Limb (tissue), 2 donors: ENCODE results near the gene GNAL.

Experiments used
- DNase-seq, 2 donors: peaks; one replicate each; pipeline ENCODE4 v3.0.0-alpha.2; 2016; ENCODE audit errors: extremely low spot score in 2 of 2

GNAL gene

DNA sequence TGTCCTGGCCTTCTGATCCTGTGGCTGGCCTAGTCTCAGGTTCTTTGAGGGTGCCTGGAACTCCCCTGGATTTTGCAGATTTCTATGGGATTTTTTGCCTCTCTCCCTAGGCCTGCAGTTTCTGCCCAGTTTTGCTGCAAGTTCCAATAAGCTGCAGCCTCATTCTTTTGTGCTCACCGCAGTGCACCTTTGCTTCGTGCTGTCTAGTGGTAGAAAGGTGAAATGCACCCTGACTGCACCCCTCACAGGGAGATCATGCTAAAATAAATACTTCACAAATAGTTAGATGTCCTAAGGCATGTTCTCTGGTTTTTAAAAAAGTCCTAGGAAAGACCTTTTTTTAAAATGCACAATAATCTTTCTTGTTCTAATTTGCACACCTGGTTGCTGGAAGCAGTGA lies 72.5 kb downstream of the GNAL start:
- no peak for DNase-seq

DNA sequence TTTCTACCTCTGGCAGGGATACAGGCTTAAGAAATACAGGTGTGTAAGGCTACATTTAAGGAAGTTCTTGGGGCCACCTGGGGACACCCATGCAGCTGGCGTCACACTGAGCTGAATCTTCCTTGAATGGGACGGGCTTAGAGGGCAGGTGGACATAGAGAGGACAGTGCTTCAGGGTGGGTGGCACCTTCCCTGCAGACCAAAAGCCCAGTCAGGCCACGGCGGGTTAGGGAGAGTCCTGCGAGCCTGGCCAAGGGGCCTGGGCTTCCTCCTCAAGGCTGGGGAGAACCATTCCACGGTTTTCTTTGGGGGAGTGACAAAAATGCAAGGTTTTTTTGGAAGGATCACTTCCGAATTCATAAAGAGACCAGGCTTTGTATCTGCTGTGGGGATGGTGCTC lies 73.4 kb downstream of the GNAL start:
- DNase-seq: no peak

DNA sequence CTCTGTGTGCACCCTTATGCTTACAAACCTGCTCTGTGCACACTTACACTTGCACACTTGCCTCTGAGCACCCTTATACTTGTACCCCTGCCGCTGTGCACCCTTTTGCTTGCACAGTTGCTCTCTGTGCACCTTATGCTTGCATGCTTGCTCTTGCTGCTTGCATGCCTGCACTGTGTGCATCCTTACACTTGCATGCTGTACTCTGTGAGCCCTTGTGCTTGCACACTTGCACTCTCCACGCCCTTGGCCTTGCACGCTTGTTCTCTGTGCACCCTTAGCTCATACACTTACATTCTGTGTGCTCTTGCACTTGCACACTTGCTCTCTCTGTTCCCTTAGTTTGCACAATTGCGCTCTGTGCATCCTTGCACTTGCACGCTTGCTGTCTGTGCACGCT lies 78.3 kb downstream of the GNAL start:
- no peak for DNase-seq

DNA sequence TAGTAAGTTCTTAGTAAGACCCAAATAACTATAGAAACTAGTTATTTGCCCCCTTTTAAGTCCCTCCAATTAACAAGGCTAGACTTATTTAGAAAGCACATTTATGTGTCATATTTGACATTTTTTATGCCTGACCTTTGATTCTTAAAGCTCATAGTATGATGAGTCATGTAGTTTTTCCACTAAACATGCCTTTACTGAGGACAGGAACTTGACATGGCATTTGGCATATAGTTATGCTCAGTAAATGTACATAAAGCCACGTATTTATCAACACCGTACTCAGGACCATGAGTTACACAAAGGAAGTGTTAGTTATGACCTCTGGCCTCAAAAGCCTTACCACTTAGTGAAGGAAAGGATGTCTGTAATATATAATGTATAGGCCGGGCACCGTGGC lies 78.9 kb downstream of the GNAL start:
- no peak for DNase-seq

DNA sequence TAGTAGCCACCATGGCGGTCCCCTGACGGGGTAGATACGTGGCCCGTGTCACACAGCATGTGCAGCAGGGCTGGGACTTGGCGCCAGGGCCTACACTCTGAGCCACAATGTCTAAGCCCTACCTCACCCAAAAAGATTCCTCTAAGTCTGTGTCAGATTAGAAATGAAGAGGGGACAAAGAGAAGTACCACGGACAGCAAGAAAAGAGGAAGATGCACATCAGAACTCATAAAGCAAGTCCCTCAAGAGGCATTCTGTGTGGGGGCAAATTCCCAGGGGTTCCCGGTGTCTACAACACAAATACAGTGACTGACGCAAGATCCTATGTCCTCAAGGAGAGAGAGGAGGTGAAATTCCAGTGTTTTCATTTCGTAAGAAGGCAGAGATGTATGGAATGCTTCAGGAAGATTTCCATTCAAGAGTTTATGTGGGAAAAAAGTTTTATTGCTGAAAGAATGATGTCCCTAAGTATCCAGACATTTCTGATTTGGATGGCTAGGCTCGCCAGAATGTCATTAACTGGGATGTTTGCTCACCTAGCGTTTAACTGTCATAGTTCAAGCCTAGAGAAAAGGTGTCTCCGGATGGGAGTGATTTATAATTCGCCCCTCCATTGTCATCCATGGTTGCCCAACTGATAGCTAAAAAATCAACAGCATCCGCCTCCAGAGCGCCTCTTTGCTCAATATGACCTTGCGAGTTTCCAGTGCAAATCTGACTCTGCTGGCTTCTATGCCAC lies 86.5 kb downstream of the GNAL start:
- no peak for DNase-seq

DNA sequence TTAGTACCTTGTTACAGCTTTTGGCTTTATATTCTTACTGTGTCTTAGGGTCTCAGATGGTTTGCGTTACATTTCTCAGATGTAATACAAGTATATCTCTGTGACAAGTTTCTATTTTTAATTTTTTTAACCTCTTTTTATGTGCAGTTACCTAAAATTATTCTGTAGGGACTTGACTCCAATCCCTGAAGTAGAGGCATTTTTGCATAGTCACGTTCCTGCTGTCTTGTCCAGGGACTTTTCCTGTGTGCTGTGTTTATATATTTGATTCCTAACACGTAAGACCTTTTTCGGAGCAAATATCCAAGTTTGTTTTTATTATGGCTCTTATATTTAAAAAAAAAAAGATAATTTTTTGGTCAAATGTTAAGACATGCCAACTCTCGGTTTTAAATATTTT lies 91.0 kb downstream of the GNAL start:
- DNase-seq: no peak

DNA sequence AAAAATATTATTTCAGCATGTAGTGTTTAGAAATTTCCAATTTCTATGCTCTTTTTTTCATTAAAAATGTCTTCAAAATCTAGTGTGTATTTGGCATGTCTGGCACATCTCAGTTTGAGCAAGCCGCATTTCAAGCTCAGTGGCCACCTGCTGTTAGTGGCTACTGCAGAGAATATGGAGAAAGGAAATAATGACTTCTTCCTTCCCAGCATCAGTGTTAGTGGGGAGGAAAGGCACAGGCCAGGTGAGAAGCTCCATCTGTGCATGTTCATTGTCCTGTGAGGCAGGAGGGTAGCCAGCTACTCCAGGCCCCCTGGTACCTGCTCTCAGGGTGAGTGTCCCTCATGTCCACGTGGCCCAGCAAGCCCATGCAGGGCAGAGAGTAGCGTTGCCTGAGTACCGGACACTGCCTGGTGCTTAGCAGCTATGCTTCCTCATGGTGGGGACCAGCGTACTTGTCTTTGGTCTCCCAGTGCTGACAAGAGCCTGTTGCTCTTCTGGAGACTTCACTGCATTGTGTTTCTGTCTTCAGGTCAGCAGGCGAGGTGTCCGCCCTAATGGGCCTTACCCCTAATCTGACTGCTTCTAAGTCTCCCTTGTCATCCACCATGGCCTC lies 94.8 kb downstream of the GNAL start:
- no peak for DNase-seq

DNA sequence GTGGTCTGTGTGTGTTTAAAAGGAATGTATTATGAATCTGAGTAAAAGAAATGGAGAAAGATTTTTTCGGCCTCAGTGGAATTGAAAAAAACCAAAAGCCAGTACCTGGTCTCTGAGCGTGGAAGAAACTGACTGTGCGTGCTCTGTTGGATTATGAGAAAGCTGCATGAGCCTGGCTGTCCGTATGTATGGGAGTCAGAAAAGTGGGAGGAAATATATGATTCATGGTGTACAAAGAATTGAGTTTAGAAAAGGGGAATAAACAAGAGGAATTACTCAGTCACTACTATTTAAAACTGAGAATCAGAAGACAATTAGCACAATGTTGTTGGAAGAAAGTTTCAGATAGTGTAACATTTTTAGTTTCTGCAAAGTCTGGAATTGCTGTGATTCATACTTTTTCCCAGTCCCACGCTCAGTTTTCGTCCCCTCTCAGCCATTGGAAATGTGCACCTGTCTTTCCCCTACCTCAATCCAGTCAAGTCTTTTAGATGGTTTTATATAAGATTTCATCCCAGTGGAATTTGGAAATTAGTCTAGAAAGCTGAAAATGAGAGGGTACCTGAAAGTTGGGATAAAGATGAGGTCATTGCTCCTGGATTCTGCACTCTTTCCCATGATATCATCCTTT lies 95.7 kb downstream of the GNAL start:
- DNase-seq: no peak

DNA sequence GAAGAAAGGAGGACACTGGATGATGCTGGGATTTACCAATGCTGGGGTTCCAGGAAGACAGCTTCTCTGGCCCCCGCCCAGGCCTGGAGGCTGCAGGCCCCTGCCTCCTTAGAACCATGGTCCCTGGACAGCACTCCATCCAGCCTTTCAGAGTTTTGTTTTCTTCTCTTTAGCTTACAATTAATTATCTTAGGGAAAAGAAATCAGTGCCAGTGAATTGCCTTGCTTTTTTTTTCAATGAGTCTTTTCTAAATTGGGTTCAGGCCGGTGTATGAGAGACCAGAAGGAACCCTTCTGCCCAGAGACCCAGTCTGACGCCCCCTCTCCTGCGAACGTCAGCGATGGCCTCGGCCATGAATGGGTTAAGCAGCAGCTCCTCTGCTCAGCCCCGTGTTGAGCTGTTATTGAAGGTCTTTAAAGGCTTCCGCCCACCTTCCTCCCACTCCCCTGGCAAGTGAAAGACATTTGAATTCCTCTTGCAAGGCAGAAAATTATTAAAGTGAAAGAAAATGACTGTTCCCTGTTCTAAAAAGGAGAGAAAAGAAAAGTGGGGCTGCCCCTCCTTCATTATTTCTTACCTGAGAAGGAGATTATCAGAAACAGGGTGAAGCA lies 96.5 kb downstream of the GNAL start:
- no peak for DNase-seq

DNA sequence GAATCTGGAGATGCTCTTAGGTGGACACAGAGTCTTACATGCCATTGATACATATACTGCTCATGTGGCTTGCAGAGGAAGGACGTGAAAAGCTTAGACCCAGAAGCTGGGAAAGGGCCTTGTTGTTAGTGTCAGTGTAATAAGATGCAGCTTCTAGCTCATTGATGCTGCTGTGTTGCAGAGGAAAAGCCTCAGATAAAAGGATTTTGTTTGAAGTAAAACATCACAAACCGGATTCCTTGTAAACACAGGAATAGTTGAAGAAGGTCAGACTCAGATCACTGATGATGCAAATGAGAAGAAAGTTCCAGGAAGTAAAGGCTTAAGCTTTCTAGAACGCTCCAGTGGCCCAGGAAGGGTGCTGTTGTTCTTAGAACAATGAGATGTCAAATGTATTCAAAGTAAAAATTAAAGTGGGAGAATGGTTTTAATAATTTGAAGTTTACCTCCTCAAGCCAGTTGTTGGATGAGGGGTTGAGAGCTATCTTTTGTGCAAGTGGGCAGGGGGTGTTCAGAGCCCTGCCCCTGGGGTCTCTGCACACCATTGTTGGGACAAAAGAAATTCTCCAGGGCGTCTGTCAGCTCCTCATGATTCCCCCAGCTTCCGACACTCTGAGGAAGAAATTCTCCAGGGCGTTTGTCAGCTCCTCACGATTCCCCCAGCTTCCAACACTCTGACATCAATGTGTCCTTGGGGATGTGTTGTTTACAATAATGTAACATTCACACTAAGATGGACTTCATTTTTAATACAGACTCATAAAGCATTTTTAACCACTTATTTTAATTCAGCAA lies 100.8 kb downstream of the GNAL start:
- DNase-seq: no peak

DNA sequence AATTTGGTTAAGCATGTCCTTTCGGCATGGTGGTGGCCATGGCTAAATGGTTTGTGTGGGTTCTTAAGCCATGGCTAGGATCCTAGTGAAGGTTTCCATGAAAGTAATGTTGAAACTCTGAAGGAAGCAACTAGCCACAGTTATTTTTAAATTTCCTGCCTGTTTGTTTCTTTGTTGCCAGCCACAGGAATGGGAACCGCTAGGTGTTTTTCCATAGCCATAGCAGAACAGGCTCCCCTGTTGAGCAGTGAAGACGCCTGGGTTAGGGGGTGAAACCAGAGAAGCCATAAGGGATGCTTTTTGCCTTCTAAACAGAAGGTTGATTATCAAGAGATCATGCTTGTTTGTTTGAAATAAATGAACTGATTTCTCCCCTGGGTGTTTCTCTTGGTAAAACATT lies 102.1 kb downstream of the GNAL start:
- DNase-seq: no peak

DNA sequence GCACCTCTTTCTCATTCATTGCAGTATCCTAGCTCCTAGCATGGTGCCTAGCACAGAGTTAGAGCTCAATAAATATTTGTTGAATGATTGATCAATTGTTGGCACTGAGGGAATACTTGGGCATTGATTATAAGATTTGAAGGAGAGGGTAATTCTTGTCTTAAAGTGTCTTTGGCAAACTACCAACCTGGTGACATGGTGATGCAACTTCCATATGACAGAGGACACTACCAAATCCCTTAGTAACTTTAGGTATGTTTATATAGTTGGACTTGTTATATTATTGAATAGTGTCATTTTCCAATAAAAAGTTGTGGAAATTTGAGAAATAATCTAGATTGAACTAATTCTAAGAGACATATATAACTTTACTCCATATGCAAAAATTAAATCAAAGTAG lies 103.6 kb downstream of the GNAL start:
- DNase-seq: no peak

DNA sequence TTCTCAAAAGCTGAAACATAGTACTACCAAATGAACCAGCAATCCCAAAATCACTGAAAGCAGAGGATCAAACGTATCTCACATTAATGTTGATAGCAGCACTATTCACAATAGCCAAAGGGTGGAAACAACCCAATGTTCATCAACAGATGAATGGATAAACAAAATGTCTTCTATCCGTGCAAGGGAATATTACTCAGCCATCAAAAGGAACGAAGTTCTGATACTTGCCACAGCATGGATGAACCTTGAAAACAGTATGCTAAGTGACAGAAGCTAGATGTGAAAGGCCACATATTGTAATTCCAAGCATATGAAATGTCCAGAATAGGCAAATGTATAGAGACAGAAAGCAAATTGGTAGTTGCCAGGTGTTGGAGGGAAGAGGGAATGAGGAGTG lies 105.1 kb downstream of the GNAL start:
- no peak for DNase-seq

DNA sequence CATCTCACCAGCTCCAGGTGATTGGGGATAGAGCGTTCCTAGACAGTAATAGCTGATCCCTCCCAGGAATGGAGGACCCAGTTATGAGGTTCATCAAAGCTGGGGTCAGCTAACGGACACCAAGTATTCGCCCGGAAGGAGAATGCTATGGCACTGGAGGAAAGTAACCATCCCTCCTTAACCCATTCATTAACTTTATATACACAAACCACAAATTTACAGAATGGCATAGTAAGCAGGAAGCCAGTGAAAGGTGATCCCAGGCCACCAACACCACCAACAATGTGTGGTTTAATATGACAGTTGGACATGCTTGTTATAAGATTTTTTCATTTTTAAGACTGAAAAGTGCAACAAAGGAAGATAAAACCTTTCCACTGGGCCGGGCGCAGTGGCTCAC lies 106.9 kb downstream of the GNAL start:
- DNase-seq: no peak

DNA sequence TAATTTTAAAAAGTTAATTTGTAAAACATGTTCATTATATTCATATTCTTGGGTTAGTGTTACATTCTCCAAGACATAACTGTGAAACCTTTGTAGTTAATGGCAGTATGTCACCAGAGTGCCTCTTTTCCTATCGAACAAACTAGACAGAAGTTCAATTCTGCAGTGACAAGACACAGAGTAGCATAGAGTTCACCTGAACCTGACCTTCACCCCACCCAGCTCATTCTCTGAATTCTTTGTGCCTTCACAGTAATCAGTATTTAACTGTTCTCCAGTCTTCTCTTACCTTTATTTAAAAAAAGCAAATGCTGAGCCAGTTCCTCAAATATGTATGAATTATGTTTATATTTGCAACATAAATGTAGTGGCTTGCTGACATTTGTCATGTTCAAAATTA lies 109.2 kb downstream of the GNAL start:
- DNase-seq: no peak

DNA sequence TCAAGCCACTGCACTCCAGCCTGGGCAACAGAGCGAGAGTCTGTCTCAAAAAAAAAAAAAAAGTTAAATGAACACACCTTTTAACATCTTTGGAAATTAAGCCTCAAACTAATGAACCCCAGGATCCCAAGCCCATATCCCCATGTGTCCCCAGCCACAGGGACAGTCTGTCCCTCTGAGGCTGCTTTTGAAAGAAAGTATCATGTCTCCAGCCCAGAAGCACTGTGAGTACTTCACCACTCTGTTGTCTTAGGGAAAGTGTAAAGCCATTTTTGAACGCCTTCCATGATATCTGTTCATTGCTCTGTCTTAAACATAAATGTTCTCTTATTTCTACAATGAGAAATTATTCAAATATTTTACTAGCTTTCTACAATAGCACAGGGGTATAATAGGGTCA lies 110.0 kb downstream of the GNAL start:
- DNase-seq: no peak

DNA sequence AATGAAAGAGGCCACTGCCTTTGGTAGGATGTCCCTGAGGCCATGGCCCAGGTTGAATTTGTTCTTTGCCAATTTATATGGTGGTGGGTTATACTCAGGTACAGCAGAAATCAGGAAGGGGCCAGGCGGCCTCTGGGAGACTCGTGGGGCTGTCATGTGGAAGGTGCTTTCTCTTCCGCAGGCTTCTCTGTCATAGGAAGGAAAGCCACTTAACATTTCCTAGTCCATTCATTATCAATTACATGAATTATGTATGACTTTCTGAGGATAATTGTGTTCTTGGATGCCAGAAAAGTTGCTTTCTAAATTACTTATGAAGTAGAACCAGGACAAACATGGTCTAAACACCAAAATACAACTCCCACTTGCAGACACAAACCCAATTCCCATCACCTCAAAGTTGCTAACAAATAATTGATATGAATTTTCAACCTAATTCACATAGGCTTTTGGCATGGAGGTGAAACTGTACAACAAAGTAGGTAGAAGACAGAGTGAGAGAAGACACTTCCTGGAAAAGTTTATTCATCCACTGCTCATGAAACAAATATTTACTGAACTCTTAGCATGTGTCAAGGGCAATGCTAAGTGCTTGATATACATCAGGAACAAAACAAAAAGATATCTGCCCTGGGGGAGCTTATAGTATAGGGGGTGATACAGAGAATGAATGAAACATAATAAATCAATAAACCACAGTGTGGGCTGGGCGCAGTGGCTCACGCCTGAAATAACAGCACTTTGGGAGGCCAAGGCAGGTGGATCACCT lies 111.7 kb downstream of the GNAL start:
- no peak for DNase-seq

DNA sequence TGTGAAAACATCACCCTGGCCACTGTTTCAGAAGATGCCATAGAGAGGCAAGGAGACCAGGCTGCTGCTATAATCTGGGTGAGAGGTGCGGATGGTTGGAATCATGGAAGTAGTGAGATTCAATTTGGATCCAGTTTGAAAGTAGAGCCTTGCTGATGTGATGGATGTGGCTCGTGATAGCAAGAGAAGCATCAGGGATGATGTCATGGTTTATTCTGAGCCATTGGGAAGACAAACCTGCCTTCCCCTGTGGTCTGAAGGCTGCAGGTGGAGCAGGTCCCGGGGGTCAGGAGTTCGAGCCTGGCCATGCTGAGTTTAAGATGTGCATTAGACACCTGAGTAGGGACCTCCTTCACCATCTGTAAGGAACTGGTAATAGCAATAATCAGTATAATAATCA lies 112.5 kb downstream of the GNAL start:
- no peak for DNase-seq

DNA sequence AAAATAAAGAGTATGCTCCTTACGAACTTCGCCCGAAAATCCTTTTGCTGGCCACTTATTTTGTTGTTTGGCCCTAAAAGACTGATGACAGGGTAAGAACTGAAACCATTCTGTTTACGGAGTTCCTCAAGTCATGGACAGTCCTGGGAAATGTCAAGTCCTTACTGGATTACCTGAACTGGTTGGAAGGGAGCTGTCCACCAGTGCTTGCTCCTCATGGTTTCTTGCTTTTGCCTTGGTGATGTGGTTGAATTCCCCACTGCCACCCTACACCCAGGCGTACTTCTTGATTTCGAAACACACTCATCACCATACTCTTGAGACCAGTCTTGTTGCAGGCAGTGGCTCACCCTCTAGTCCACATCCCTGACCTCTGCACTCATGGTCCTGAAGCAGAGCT lies 113.1 kb downstream of the GNAL start:
- DNase-seq: no peak

DNA sequence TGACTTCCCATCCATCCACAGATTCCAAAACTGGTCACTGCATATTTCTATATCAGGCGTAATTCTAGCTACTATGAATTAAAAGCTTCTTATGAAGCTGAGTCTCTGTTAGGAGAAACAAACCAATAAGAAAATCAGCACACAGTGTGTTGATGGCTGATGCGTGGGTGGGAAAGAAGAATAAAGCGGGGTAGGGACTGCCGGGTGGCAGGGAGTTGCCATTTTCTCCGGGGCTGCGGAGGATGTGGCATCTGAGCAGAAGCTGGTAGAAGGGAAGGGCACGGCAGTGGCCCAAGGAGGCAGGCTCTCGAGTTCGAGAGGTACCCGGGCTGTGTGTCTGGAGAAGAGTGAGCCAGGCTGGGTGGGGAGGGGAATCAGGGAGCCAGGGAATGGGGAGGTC lies 113.5 kb downstream of the GNAL start:
- DNase-seq: no peak

DNA sequence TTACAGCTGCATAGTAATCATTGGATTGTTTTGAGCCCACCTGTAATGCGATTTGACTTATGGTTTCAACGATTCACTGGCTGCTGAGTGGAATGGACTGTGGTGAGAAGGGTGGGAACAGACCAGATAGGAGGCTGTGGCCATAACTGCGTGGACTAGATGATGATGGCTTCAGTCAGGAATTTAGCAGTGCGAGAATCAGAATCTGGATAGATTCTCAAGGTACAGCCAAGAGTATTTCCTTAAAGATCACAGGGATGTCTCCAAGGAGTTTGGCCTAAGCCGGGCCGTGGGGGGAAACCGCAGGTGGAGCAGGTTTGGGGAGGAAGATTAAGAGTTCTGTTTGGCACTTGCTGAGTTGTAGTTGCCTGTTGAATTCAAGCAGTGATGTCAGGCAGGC lies 118.2 kb downstream of the GNAL start:
- no peak for DNase-seq
